Loucy (cell line): ENCODE measurements around the gene INHBB.

Experiments
- H2AFZ ChIP-seq: fragments of 200-600 bp; sonication (generic); 2 replicates; pipeline ENCODE4 v1.6.0; 2016; ENCODE audit warnings: antibody characterized with exemption, mild to moderate bottlenecking, low read length, moderate library complexity
- H3F3A ChIP-seq: fragments of 200-600 bp; 2 replicates; pipeline ENCODE4 v1.6.0; 2016; ENCODE audit warnings: antibody characterized with exemption, low read depth, mild to moderate bottlenecking
- H3K27me3 ChIP-seq: fragments of 200-600 bp; sonication (generic); 2 replicates; pipeline ENCODE4 v1.6.1; 2014; ENCODE audit warnings: low read length, mild to moderate bottlenecking; ENCODE audit not compliant: insufficient read depth, poor library complexity, severe bottlenecking
- H3K36me3 ChIP-seq: fragments of 200-600 bp; sonication (generic); 2 replicates; pipeline ENCODE4 v1.6.1; 2016; ENCODE audit warnings: low read length; ENCODE audit not compliant: insufficient read depth
- H3K4me1 ChIP-seq: fragments of 200-600 bp; sonication (generic); 2 replicates; pipeline ENCODE4 v1.5.1; 2014; ENCODE audit warnings: low read length, mild to moderate bottlenecking; ENCODE audit not compliant: insufficient read depth, poor library complexity, severe bottlenecking
- H3K4me2 ChIP-seq: fragments of 200-600 bp; sonication (generic); 2 replicates; pipeline ENCODE4 v1.6.0; 2014; ENCODE audit warnings: antibody characterized with exemption, low read length, low read depth, mild to moderate bottlenecking; ENCODE audit not compliant: poor library complexity, severe bottlenecking
- H3K4me3 ChIP-seq: fragments of 200-600 bp; sonication (generic); 2 replicates; pipeline ENCODE4 v1.5.1; 2014; ENCODE audit warnings: low read length, mild to moderate bottlenecking, mixed read lengths; ENCODE audit not compliant: poor library complexity, severe bottlenecking
- H3K79me2 ChIP-seq: fragments of 200-600 bp; sonication (generic); 2 replicates; pipeline ENCODE4 v1.6.1; 2014; ENCODE audit warnings: low read length; ENCODE audit not compliant: insufficient read depth
- H3K9ac ChIP-seq: fragments of 200-600 bp; sonication (generic); 2 replicates; pipeline ENCODE4 v1.6.0; 2014; ENCODE audit warnings: mild to moderate bottlenecking, low read depth, low read length, moderate library complexity; ENCODE audit not compliant: poor library complexity, severe bottlenecking
- H3K9me2 ChIP-seq: fragments of 200-600 bp; sonication (generic); replicated peaks from 2 replicates; pipeline ENCODE4 v1.6.1; 2016; ENCODE audit warnings: low read depth, low read length, mixed read lengths
- H3K9me3 ChIP-seq: fragments of 200-600 bp; sonication (generic); 2 replicates; pipeline ENCODE4 v1.6.1; 2014; ENCODE audit warnings: mild to moderate bottlenecking, antibody characterized with exemption, low read length, low read depth; ENCODE audit not compliant: insufficient read depth
- H4K20me1 ChIP-seq: fragments of 200-600 bp; sonication (generic); 2 replicates; pipeline ENCODE4 v1.6.0; 2014; ENCODE audit warnings: antibody characterized with exemption, low read length, mild to moderate bottlenecking; ENCODE audit not compliant: insufficient read depth, poor library complexity, severe bottlenecking
- CTCF ChIP-seq: fragments of 200-600 bp; sonication (generic); conservative IDR thresholded peaks from 2 replicates; pipeline ENCODE4 v1.5.1; 2014; ENCODE audit warnings: mild to moderate bottlenecking, antibody characterized with exemption, low read length
- EZH2phosphoT487 ChIP-seq: fragments of 200-600 bp; IDR thresholded peaks from 2 replicates; pipeline ENCODE4 v1.6.1; 2018; ENCODE audit warnings: antibody characterized with exemption, mild to moderate bottlenecking, moderate library complexity, borderline replicate concordance

INHBB gene

DNA sequence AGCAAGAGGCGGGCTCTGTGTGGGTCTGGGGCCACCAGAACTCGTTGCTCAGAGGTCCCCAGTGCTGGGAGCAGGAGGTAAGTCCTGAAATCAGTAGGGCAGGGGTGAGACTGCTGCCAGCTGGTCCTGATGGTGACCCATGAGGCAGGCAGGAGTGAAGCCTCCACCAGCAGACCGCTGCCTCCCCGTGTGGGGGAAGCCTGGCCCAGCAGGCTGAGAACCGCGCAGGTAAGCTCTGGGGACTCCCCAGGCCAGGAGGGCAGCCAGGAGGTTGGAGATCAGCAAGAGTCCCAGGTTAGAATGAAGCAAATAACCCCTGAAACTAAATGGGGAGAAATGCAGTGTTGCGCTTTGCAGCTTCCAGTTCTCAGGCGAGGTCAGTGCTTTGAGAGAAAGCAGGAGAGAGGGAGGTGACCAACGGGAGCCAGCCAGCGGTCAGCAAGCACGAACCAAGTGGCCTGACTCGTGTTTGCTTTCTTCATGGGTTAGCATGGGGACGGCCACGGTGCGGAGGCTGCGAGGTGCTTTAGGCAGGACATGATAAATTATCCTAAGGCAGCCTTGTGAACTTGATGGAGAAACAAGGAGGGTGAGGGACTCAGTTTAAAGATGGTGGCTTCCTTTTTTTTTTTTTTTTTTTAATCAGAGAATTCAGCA is 26.2 kb downstream of the INHBB start:
- Histone ChIP-seq H3K27me3 (no peaks in the 10 kb centered on the region), H3K4me2 (no peak overlapping the region), H3K4me3 (no peak overlapping the region), H3K79me2 (no peaks in the 10 kb centered on the region), H3F3A (no peaks in the 10 kb centered on the region), H3K4me1 (no peaks in the 10 kb centered on the region), H3K9me2 (no peaks in the 10 kb centered on the region), H3K9ac (no peak overlapping the region), H3K36me3 (no peaks in the 10 kb centered on the region), H2AFZ (no peak overlapping the region), H4K20me1 (no peaks in the 10 kb centered on the region), H3K9me3 (no peaks in the 10 kb centered on the region)
- TF ChIP-seq EZH2phosphoT487 (no peak), CTCF (no peak)

DNA sequence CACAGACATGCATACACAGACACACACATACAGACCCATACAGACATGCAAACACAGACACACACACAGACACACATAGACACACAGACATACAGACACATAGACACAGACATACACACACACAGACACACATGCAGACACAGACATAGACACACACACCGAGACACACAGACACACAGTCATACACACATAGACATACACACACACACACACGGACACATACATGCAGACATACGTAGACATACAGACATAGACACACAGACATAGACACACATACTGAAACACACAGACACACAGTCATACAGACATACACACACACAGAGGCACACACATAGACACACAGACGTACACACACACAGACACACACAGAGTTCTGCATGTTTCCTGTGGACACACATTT is 26.9 kb downstream of the INHBB start:
- Histone ChIP-seq H4K20me1 (no peaks in the 10 kb centered on the region), H3K9me2 (no peaks in the 10 kb centered on the region), H3K27me3 (no peaks in the 10 kb centered on the region), H3K4me3 (no peak overlapping the region), H3K4me2 (no peak overlapping the region), H3K36me3 (no peaks in the 10 kb centered on the region), H3K9me3 (no peaks in the 10 kb centered on the region), H3K79me2 (no peaks in the 10 kb centered on the region), H3K4me1 (no peaks in the 10 kb centered on the region), H3F3A (no peaks in the 10 kb centered on the region), H3K9ac (no peak overlapping the region), H2AFZ (no peak overlapping the region)
- TF ChIP-seq EZH2phosphoT487 (no peak), CTCF (no peak)

- no peak overlapping the region for H3K9ac ChIP-seq
- no peaks in the 10 kb centered on the region for H3F3A ChIP-seq
- H3K79me2 ChIP-seq, result no peaks in the 10 kb centered on the region
- TF ChIP-seq EZH2phosphoT487, result no peak
- TF ChIP-seq CTCF, result no peak
- no peaks in the 10 kb centered on the region for H3K27me3 ChIP-seq
- no peaks in the 10 kb centered on the region for H3K9me3 ChIP-seq
- no peaks in the 10 kb centered on the region for H3K36me3 ChIP-seq
- no peak overlapping the region for H3K4me3 ChIP-seq
- no peaks in the 10 kb centered on the region for H3K4me1 ChIP-seq
- H2AFZ ChIP-seq, result no peak overlapping the region
- no peaks in the 10 kb centered on the region for H4K20me1 ChIP-seq
- no peaks in the 10 kb centered on the region for H3K9me2 ChIP-seq
- no peak overlapping the region for H3K4me2 ChIP-seq
These were observed 27.5 kb downstream of the INHBB start for GRCh38 chr2:120373424-120373823.
